ENCODE results near the gene ANKRD44.

DNA sequence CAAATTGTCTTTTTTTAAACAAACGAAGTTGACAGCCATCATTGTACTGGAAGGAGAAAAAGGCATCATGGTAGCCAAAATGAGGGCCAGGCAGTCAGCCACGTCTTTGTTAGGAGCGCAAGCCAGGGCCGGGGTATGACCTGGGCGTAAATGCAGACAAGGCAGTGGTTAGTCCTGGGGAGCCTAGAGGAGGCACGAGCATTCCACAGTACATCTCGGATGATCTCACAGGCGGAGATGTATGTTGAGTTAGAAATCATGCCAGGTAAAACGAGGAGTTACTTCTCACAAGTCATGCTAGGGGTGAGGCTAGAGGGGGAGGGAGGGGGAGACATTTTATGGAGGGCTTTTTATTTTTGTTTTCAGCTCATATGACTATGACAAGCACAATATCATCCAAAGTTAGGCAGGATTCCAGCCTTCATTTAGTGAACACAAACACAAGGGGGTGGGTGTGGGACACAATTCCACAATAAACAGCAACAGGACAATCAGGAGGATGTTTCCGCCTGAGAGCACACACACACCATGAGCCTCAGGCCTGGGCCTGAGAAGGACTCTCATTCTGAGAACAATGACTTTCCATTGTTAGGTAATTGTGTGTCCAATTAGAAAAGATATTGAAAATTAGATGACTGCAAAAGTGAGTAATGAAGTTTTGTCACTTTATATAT, 319.7 kb downstream of the ANKRD44 start:
- no peak for TF ChIP-seq CTCF (IDR thresholded peaks at IDR 0.05)
- TF ChIP-seq POLR2A (IDR thresholded peaks at IDR 0.05) = no peak
- no peak for TF ChIP-seq EP300 (IDR thresholded peaks at IDR 0.05)
- no peak for TF ChIP-seq POLR2AphosphoS5 (IDR thresholded peaks at IDR 0.05)

Measured in gastroesophageal sphincter (tissue), 3 donors.